Neural cell (in vitro differentiated cells): ENCODE data around the gene NCOR1. TPM values are rescaled to one million over a fixed set of nuclear protein-coding genes. Genes with fewer than 3 reads are reported as not detected.

Source experiments
- H2AFZ ChIP-seq: fragments of 200-600, 300-800 bp; sonication (generic), shearing (Covaris generic); 2 replicates; pipeline ENCODE4 v1.6.0; 2014; ENCODE audit warnings: low read depth, mild to moderate bottlenecking, antibody characterized with exemption, low read length, moderate library complexity
- H3F3A ChIP-seq: fragments of 200-600 bp; shearing (Covaris generic); 2 replicates; pipeline ENCODE4 v1.6.1; 2016; ENCODE audit warnings: mild to moderate bottlenecking, moderate library complexity, mixed read lengths, antibody characterized with exemption, low read length; ENCODE audit not compliant: insufficient read depth, poor library complexity, severe bottlenecking
- H3K27ac ChIP-seq: fragments of 200-600, 300-800 bp; sonication (generic), shearing (Covaris generic); 2 replicates; pipeline ENCODE4 v1.5.1; 2014; ENCODE audit warnings: mild to moderate bottlenecking, low read length, moderate library complexity
- H3K27me3 ChIP-seq: fragments of 300-800, 200-600 bp; sonication (generic), shearing (Covaris generic); 2 replicates; pipeline ENCODE4 v1.6.0; 2014; ENCODE audit warnings: mild to moderate bottlenecking, low read depth, low read length, moderate library complexity; ENCODE audit not compliant: insufficient read depth
- H3K36me3 ChIP-seq: fragments of 300-800, 200-600 bp; sonication (generic), shearing (Covaris generic); 2 replicates; pipeline ENCODE4 v1.5.1; 2014; ENCODE audit warnings: mild to moderate bottlenecking, antibody characterized with exemption, low read length, moderate library complexity; ENCODE audit not compliant: insufficient read depth
- H3K4me2 ChIP-seq: fragments of 300-800, 200-600 bp; sonication (generic), shearing (Covaris generic); 2 replicates; pipeline ENCODE4 v1.6.0; 2014; ENCODE audit warnings: mild to moderate bottlenecking, low read length
- H3K4me3 ChIP-seq: fragments of 300-800, 200-600 bp; sonication (generic), shearing (Covaris generic); 2 replicates; pipeline ENCODE4 v1.5.1; 2014; ENCODE audit warnings: mild to moderate bottlenecking, low read length, moderate library complexity
- H3K79me2 ChIP-seq: fragments of 200-600 bp; shearing (Covaris generic); replicated peaks from 2 replicates; pipeline ENCODE4 v1.6.0; 2014; ENCODE audit warnings: mild to moderate bottlenecking, low read length, moderate library complexity; ENCODE audit not compliant: insufficient read depth
- H3K9ac ChIP-seq: fragments of 300-800, 200-600 bp; sonication (generic), shearing (Covaris generic); 2 replicates; pipeline ENCODE4 v1.6.1; 2016; ENCODE audit warnings: mild to moderate bottlenecking, low read length, mixed read lengths
- H3K9me2 ChIP-seq: fragments of 200-600 bp; shearing (Covaris generic); 2 replicates; pipeline ENCODE4 v1.6.1; 2016; ENCODE audit warnings: mild to moderate bottlenecking, low read length, mixed read lengths; ENCODE audit not compliant: insufficient read depth
- H3K9me3 ChIP-seq: fragments of 200-600, 300-800 bp; sonication (generic), shearing (Covaris generic); 2 replicates; pipeline ENCODE4 v1.6.1; 2016; ENCODE audit warnings: mild to moderate bottlenecking, mixed run types, low read length, moderate library complexity, mixed read lengths
- H4K20me1 ChIP-seq: fragments of 200-600 bp; shearing (Covaris generic); 2 replicates; pipeline ENCODE4 v1.6.1; 2016; ENCODE audit warnings: mild to moderate bottlenecking, mixed run types; ENCODE audit not compliant: insufficient read depth
- EP300 ChIP-seq: fragments of 450-650 bp; conservative IDR thresholded peaks from 2 replicates; pipeline ENCODE4 v1.6.1; 2014; ENCODE audit warnings: antibody characterized with exemption, mild to moderate bottlenecking, moderate library complexity; ENCODE audit not compliant: poor library complexity, severe bottlenecking
- EZH2 ChIP-seq: fragments of 200-600, 300-800 bp; shearing (Covaris generic), sonication (generic); IDR thresholded peaks from 2 replicates; pipeline ENCODE4 v1.6.1; 2014; ENCODE audit warnings: antibody characterized with exemption, low read length, borderline replicate concordance, mild to moderate bottlenecking; ENCODE audit not compliant: insufficient read depth, poor library complexity, severe bottlenecking
- MXI1 ChIP-seq: fragments of 450-650 bp; conservative IDR thresholded peaks from 2 replicates; pipeline ENCODE4 v1.6.1; 2014; ENCODE audit warnings: antibody characterized with exemption, mild to moderate bottlenecking; ENCODE audit not compliant: poor library complexity, severe bottlenecking
- POLR2AphosphoS5 ChIP-seq: IDR thresholded peaks from 2 replicates; pipeline ENCODE4 v1.6.1; 2012
- RAD21 ChIP-seq: fragments of 450-650 bp; conservative IDR thresholded peaks from 2 replicates; pipeline ENCODE4 v1.6.1; 2014; ENCODE audit warnings: antibody characterized with exemption, mild to moderate bottlenecking, moderate library complexity
- SMC3 ChIP-seq: fragments of 450-650 bp; conservative IDR thresholded peaks from 2 replicates; pipeline ENCODE4 v1.6.1; 2014; ENCODE audit warnings: antibody characterized with exemption, mild to moderate bottlenecking, moderate library complexity; ENCODE audit not compliant: poor library complexity
- TAF1 ChIP-seq: IDR thresholded peaks from 2 replicates; pipeline ENCODE4 v1.6.1; 2012; ENCODE audit warnings: low read depth
- polyA plus RNA-seq: library from polyadenylated mRNA; depleted of rRNA; stranded (reverse); fragments of >200 nt; gene quantifications from 2 replicates; pipeline ENCODE4 v1.2.3, GENCODE V29; 2014
- TF ChIP-seq, protein P1 (sequence below): IDR thresholded peaks from 2 replicates; pipeline ENCODE4 v1.6.1; 2012; ENCODE audit warnings: borderline replicate concordance
- TF ChIP-seq, protein P2 (sequence below): fragments of 450-650 bp; IDR thresholded peaks from 2 replicates; pipeline ENCODE4 v1.5.1; 2014; ENCODE audit warnings: antibody characterized with exemption, mild to moderate bottlenecking, moderate library complexity; ENCODE audit not compliant: poor library complexity, severe bottlenecking

The NCOR1 gene
- polyA plus RNA-seq, 1 donor from 2014 or later = 26.9 TPM

DNA sequence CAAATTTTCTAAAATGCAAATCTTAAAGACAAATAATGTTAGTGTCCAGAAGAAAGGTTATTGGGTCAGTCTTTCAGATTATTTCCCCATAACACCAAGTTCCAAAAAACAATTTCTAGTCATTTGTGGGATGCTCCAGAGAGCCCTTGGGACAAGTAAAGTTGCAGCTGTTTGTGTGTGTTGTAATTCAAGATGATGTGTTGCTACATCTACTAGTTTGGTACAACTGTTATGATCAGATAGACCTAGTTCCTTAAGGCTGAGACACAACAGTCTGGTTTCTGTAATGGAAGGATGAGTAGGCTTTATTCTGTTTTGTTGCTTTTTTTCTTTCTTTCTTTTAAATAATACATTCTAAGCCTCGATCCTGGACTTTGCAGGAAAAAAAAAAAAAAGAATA, 43.6 kb upstream of the NCOR1 start:
- TF ChIP-seq POLR2AphosphoS5 (no peak), MXI1 (no peak), RAD21 (no peak), TAF1 (no peak), EP300 (no peak), SMC3 (no peak), EZH2 (no peak)
- TF ChIP-seq, protein P1, sequence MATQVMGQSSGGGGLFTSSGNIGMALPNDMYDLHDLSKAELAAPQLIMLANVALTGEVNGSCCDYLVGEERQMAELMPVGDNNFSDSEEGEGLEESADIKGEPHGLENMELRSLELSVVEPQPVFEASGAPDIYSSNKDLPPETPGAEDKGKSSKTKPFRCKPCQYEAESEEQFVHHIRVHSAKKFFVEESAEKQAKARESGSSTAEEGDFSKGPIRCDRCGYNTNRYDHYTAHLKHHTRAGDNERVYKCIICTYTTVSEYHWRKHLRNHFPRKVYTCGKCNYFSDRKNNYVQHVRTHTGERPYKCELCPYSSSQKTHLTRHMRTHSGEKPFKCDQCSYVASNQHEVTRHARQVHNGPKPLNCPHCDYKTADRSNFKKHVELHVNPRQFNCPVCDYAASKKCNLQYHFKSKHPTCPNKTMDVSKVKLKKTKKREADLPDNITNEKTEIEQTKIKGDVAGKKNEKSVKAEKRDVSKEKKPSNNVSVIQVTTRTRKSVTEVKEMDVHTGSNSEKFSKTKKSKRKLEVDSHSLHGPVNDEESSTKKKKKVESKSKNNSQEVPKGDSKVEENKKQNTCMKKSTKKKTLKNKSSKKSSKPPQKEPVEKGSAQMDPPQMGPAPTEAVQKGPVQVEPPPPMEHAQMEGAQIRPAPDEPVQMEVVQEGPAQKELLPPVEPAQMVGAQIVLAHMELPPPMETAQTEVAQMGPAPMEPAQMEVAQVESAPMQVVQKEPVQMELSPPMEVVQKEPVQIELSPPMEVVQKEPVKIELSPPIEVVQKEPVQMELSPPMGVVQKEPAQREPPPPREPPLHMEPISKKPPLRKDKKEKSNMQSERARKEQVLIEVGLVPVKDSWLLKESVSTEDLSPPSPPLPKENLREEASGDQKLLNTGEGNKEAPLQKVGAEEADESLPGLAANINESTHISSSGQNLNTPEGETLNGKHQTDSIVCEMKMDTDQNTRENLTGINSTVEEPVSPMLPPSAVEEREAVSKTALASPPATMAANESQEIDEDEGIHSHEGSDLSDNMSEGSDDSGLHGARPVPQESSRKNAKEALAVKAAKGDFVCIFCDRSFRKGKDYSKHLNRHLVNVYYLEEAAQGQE = no peak
- Histone ChIP-seq H2AFZ (no peak overlapping the region), H3K27me3 (no peaks in the 10 kb centered on the region), H3K9me3 (no peaks in the 10 kb centered on the region), H3K36me3 (no peaks in the 10 kb centered on the region), H3K9me2 (no peaks in the 10 kb centered on the region), H3K9ac (no peak overlapping the region), H3K27ac (no peak overlapping the region), H3K79me2 (no peaks in the 10 kb centered on the region), H4K20me1 (no peaks in the 10 kb centered on the region), H3F3A (no peaks in the 10 kb centered on the region), H3K4me3 (no peak overlapping the region), H3K4me2 (no peak overlapping the region)

DNA sequence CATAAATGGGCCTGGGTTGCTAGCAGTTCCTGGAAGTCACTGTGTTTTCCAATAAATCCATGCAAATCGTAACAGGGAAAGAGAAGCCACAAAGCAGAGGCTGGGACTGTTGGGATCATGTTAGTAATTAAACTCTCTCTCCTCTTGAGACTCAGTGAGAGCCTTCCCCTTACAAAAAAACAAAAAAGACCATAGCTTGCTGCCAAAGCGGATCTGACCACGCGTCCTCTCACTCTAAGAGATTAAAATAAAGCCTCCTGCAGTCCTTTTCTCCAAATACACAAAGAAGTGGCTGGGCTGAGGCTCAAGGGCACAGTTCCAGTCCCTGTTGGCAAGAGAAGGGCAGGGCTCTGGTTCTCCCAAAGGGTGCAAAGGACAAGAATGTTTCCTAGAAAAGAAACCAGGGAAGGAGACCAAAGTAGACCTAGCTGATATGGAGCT, 40.2 kb upstream of the NCOR1 start:
- no peak overlapping the region for H3K4me2 ChIP-seq
- no peaks in the 10 kb centered on the region for H3K9me3 ChIP-seq
- no peak overlapping the region for H3K4me3 ChIP-seq

More for the DNA sequence above, 40.2 kb upstream of the NCOR1 start:
- Histone ChIP-seq H3K9ac (no peak overlapping the region), H3K36me3 (no peaks in the 10 kb centered on the region), H4K20me1 (no peaks in the 10 kb centered on the region), H3F3A (no peaks in the 10 kb centered on the region), H2AFZ (no peak overlapping the region), H3K27me3 (no peaks in the 10 kb centered on the region), H3K9me2 (no peaks in the 10 kb centered on the region), H3K79me2 (no peaks in the 10 kb centered on the region), H3K27ac (no peak overlapping the region)
- TF ChIP-seq MXI1 (no peak), TAF1 (no peak), RAD21 (no peak), EP300 (no peak), SMC3 (no peak), EZH2 (no peak), POLR2AphosphoS5 (no peak)
- TF ChIP-seq, protein P1 = no peak
- TF ChIP-seq, protein P2, sequence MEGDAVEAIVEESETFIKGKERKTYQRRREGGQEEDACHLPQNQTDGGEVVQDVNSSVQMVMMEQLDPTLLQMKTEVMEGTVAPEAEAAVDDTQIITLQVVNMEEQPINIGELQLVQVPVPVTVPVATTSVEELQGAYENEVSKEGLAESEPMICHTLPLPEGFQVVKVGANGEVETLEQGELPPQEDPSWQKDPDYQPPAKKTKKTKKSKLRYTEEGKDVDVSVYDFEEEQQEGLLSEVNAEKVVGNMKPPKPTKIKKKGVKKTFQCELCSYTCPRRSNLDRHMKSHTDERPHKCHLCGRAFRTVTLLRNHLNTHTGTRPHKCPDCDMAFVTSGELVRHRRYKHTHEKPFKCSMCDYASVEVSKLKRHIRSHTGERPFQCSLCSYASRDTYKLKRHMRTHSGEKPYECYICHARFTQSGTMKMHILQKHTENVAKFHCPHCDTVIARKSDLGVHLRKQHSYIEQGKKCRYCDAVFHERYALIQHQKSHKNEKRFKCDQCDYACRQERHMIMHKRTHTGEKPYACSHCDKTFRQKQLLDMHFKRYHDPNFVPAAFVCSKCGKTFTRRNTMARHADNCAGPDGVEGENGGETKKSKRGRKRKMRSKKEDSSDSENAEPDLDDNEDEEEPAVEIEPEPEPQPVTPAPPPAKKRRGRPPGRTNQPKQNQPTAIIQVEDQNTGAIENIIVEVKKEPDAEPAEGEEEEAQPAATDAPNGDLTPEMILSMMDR = no peak
